Measurements from ENCODE around the gene CUL2. TPM values are rescaled to one million over a fixed set of nuclear protein-coding genes. Genes with fewer than 3 reads are reported as not detected.
"Not testable (repeated sequence)": the region's sequence is repeated elsewhere in the genome, so short reads cannot be mapped to it uniquely, and the experiment has no call there.

Gene CUL2
- total RNA-seq, 2 experiments from 2014 or later: 37.4 to 44.5 TPM

DNA sequence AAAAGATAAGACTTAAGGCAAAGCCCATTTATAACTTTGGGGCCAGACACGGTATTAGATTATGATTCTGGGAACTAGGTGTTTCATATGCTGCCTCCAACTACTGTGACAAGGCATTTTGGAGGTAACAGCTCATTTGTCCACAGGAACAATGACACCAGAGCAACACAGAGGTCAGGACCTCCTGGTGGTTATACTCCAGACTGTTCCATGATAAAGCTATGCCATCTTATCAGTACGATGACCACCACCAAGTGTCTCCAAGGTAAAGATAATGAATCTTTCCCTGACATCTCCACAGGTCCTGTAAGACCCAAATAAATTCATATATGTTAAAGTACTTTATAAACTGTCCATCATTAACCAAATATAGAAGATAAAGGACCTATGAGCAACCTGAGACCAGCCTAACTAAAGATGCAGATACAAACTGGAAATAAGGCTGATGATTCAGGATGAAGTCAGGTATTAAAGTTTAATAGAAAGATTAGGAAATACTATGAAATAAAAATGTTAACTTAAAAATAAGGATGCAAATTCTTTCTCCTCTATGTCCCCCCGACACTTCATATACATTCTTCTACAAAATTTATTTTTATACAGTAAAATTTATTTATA is 26.2 kb downstream of the CUL2 start:
- Mint-ChIP-seq H3K4me1 (peaks cover 1% of the 10 kb centered on the region), H3K9me3 (ENCODE audit: low read depth) (no peaks in the 10 kb centered on the region), H3K4me3 (no peak overlapping the region), H3K27ac (no peak overlapping the region), H3K36me3 (peaks cover 31% of the 10 kb centered on the region), H3K27me3 (no peaks in the 10 kb centered on the region)
- no peak for DNase-seq
- no peak for ATAC-seq
- CTCF ChIA-PET: interaction anchor here (1.0 kb wide), 1 partner anchor 70 kb away, joined by 3 read pairs; no protein-coding TSS in a partner anchor

GRCh38 chr10:35059481-35059880 is 30.7 kb downstream of the CUL2 start:
- Mint-ChIP-seq H3K9me3 (ENCODE audit: low read depth) (no peaks in the 10 kb centered on the region), H3K36me3 (peaks cover 38% of the 10 kb centered on the region), H3K4me1 (peaks cover 16% of the 10 kb centered on the region), H3K27ac (no peak overlapping the region), H3K27me3 (no peaks in the 10 kb centered on the region), H3K4me3 (no peak overlapping the region)
- DNase-seq: no peak
- no peak for ATAC-seq
- CTCF ChIA-PET: no interaction called here

GRCh38 chr10:35058686-35059085 is 31.5 kb downstream of the CUL2 start:
- ATAC-seq (no peak), DNase-seq (no peak)
- Mint-ChIP-seq H3K4me1 (peaks cover 16% of the 10 kb centered on the region), H3K27me3 (no peaks in the 10 kb centered on the region), H3K27ac (peak overlapping the region; percentile 62), H3K4me3 (no peak overlapping the region), H3K36me3 (peaks cover 39% of the 10 kb centered on the region), H3K9me3 (ENCODE audit: low read depth) (no peaks in the 10 kb centered on the region)
- CTCF ChIA-PET: no interaction called here

DNA sequence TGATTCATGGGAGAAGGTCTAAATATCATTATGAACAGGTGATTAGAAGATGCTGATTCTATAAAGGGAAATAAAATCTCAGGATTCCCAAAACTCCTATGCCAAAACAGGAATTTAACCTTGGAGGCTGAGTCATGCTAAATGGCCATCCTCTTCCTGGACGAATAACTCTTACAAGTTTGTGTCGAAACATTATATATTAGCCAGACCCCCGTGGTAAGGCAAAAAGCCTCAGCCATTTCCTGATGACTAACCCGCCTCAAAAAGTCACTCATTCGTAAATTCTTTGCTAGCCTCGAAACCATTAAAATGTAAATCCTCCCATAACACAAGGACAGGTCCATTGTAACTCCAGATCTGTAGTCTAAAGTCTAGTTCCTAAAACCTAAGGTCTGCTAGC is 32.0 kb downstream of the CUL2 start:
- H3K4me3 Mint-ChIP-seq: no peak overlapping the region
- H3K27me3 Mint-ChIP-seq: no peaks in the 10 kb centered on the region
- peak overlapping the region; percentile 35 for H3K27ac Mint-ChIP-seq
- no peaks in the 10 kb centered on the region for H3K9me3 Mint-ChIP-seq (ENCODE audit: low read depth)
- CTCF ChIA-PET: no interaction called here
- DNase-seq (no peak), ATAC-seq (no peak)
- peaks cover 41% of the 10 kb centered on the region for H3K36me3 Mint-ChIP-seq
- peaks cover 16% of the 10 kb centered on the region for H3K4me1 Mint-ChIP-seq

GRCh38 chr10:35056686-35057085 is 33.5 kb downstream of the CUL2 start:
- peaks cover 42% of the 10 kb centered on the region for H3K36me3 Mint-ChIP-seq
- no peaks in the 10 kb centered on the region for H3K27me3 Mint-ChIP-seq
- DNase-seq: no peak
- no peak for ATAC-seq
- no peak overlapping the region for H3K4me3 Mint-ChIP-seq
- H3K9me3 Mint-ChIP-seq (ENCODE audit: low read depth): no peaks in the 10 kb centered on the region
- peaks cover 16% of the 10 kb centered on the region for H3K4me1 Mint-ChIP-seq
- no peak overlapping the region for H3K27ac Mint-ChIP-seq
- CTCF ChIA-PET: no interaction called here

DNA sequence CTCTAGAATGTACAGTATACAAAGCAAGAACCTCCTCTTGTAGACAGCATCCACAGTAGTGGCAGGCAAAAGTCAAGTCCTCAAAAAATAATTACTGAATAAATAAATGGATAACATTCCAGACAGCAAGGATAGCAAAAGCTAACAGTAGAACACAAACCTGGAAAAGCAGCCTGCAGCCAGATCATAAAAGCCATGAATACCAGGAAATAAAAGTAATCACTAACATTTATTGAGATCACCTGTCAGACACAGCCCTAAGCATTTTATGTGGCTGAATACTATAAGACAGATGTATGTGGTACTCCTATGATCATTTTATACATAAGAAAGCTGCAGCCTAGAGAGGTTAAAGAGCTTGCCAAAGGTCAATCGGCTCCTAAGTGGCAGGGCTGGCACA is 34.0 kb downstream of the CUL2 start:
- CTCF ChIA-PET: interaction anchor here (1.6 kb wide), 1 partner anchor 10 kb away, joined by 3 read pairs; no protein-coding TSS in a partner anchor
- Mint-ChIP-seq H3K9me3 (ENCODE audit: low read depth) (no peaks in the 10 kb centered on the region), H3K36me3 (peaks cover 45% of the 10 kb centered on the region), H3K27me3 (no peaks in the 10 kb centered on the region), H3K4me3 (no peak overlapping the region), H3K27ac (no peak overlapping the region), H3K4me1 (peaks cover 16% of the 10 kb centered on the region)
- no peak for ATAC-seq
- DNase-seq: no peak

- Mint-ChIP-seq H3K27me3 (no peaks in the 10 kb centered on the region), H3K27ac (no peak overlapping the region), H3K4me1 (peaks cover 3% of the 10 kb centered on the region), H3K4me3 (no peak overlapping the region), H3K36me3 (peaks cover 45% of the 10 kb centered on the region), H3K9me3 (ENCODE audit: low read depth) (no peaks in the 10 kb centered on the region)
- ATAC-seq (no peak), DNase-seq (no peak)
- CTCF ChIA-PET: no interaction called here
These were observed 39.6 kb downstream of the CUL2 start for GRCh38 chr10:35050568-35050967.

DNA sequence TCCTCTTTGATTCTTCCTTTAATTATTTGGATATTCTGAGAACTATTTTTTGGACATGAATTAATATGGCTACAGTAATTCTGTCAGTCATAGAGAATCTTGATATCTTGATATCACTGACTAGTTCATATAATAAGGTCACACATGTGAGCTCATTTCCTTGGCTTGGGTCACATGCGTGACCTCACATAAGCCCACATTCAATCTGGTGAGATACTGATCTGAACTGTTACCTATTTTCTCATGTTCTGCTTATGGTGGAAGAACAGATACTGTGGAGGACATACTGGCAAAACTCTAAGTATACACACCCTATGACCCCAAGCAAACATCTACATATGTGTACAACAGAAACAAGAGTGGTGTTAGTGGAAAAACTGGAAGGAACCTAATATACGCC is 44.1 kb downstream of the CUL2 start:
- Mint-ChIP-seq H3K4me3 (no peak overlapping the region), H3K9me3 (ENCODE audit: low read depth) (no peaks in the 10 kb centered on the region), H3K27ac (no peak overlapping the region), H3K36me3 (peaks cover 44% of the 10 kb centered on the region), H3K27me3 (no peaks in the 10 kb centered on the region), H3K4me1 (peaks cover 3% of the 10 kb centered on the region)
- CTCF ChIA-PET: interaction anchor here (1.3 to 1.4 kb wide), 2 partner anchors 9 to 27 kb away, joined by 3 read pairs; no protein-coding TSS in a partner anchor
- peak; percentile 23 for ATAC-seq
- DNase-seq: no peak

DNA sequence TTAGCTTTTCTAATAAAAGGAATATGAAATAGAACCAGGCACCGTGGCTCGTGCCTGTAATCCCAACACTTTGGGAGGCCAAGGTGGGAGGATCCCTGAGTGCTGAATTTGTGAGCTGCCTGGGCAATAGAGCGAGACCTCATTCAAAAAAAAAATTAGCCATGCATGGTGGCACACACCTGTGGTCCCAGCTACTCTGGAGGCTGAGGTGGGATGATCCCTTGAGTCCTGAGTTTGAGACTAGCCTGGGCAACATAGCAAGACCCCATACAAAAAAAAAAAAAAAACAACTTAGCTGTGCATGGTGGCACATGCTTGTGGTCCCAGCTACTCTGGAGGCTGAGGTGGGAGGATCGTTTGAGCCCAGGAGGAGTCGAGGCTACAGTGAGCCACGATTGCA is 44.9 kb downstream of the CUL2 start:
- CTCF ChIA-PET: interaction anchor here (0.6 to 1.4 kb wide), 3 partner anchors 10 to 174 kb away, joined by 3 read pairs; no protein-coding TSS in a partner anchor
- peaks cover 39% of the 10 kb centered on the region for H3K36me3 Mint-ChIP-seq
- H3K27me3 Mint-ChIP-seq; H3K4me1 Mint-ChIP-seq; ATAC-seq; H3K4me3 Mint-ChIP-seq; H3K27ac Mint-ChIP-seq; H3K9me3 Mint-ChIP-seq (ENCODE audit: low read depth); DNase-seq: not testable (repeated sequence)

GRCh38 chr10:35043796-35044344 is 46.3 kb downstream of the CUL2 start:
- H3K27me3 Mint-ChIP-seq: no peaks in the 10 kb centered on the region
- H3K36me3 Mint-ChIP-seq: peaks cover 34% of the 10 kb centered on the region
- H3K4me3 Mint-ChIP-seq: no peak overlapping the region
- no peak for DNase-seq
- H3K4me1 Mint-ChIP-seq: peaks cover 3% of the 10 kb centered on the region
- no peak for ATAC-seq
- H3K27ac Mint-ChIP-seq: no peak overlapping the region
- CTCF ChIA-PET: no interaction called here
- no peaks in the 10 kb centered on the region for H3K9me3 Mint-ChIP-seq (ENCODE audit: low read depth)

- H3K36me3 Mint-ChIP-seq: peaks cover 25% of the 10 kb centered on the region
- peaks cover 3% of the 10 kb centered on the region for H3K4me1 Mint-ChIP-seq
- no peaks in the 10 kb centered on the region for H3K9me3 Mint-ChIP-seq (ENCODE audit: low read depth)
- no peak overlapping the region for H3K27ac Mint-ChIP-seq
- DNase-seq (no peak), ATAC-seq (no peak)
- CTCF ChIA-PET: no interaction called here
- no peaks in the 10 kb centered on the region for H3K27me3 Mint-ChIP-seq
- H3K4me3 Mint-ChIP-seq: no peak overlapping the region
These were observed 47.4 kb downstream of the CUL2 start for GRCh38 chr10:35042783-35043182.

DNA sequence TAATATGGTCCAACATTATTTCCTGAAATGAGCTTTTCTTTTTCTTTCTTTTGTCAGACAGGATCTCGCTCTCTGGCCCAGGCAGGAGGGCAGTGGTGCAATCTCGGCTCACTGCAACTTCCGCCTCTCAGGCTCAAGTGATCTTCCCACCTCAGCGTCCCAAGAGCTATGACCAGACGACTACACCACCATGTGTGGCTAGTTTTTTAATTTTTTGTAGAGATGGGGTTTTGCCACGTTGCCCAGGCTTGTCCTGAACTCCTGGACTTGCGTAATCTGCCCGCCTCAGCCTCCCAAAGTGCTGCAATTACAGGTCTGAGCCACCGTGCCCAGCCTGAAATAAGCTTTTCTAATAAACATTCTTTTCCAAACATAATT is 48.6 kb downstream of the CUL2 start:
- no peak overlapping the region for H3K27ac Mint-ChIP-seq
- no peak overlapping the region for H3K4me3 Mint-ChIP-seq
- CTCF ChIA-PET: no interaction called here
- peaks cover 31% of the 10 kb centered on the region for H3K36me3 Mint-ChIP-seq
- H3K9me3 Mint-ChIP-seq (ENCODE audit: low read depth): no peaks in the 10 kb centered on the region
- peaks cover 3% of the 10 kb centered on the region for H3K4me1 Mint-ChIP-seq
- ATAC-seq: no peak
- no peak for DNase-seq
- no peaks in the 10 kb centered on the region for H3K27me3 Mint-ChIP-seq

- ATAC-seq: no peak
- no peak overlapping the region for H3K27ac Mint-ChIP-seq
- CTCF ChIA-PET: no interaction called here
These were observed 49.2 kb downstream of the CUL2 start for GRCh38 chr10:35040760-35041501.

DNA sequence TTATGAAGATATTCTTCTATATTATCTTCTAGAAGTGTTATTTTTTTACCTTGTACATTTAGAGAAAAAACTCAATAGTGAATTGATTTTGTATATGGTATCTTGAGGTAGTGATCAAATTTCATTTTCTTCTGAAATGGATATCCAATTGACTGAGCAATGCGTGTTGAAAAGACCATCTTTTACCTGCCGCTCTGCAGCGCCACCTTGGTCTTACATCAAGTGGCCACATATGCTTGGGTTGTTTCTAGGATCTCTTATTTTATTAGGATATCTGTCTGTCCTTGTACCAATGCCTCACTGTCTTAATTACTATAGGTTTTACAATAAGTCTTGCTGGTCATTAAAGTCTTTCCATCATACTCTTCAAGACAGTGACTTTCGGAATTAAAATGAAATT is 53.0 kb downstream of the CUL2 start:
- Mint-ChIP-seq H3K4me3 (no peak overlapping the region), H3K27me3 (no peaks in the 10 kb centered on the region), H3K9me3 (ENCODE audit: low read depth) (no peaks in the 10 kb centered on the region), H3K27ac (no peak overlapping the region), H3K4me1 (peaks cover 10% of the 10 kb centered on the region), H3K36me3 (peaks cover 37% of the 10 kb centered on the region)
- CTCF ChIA-PET: no interaction called here
- DNase-seq (no peak), ATAC-seq (no peak)

More at GRCh38 chr10:35040760-35041501, 49.2 kb downstream of the CUL2 start:
- Mint-ChIP-seq H3K4me1 (peaks cover 4% of the 10 kb centered on the region), H3K4me3 (no peak overlapping the region), H3K27me3 (no peaks in the 10 kb centered on the region), H3K36me3 (peaks cover 33% of the 10 kb centered on the region), H3K9me3 (ENCODE audit: low read depth) (no peaks in the 10 kb centered on the region)
- no peak for DNase-seq

Data from activated CD8-positive, alpha-beta memory T cell treated with anti-CD3 and anti-CD28 coated beads, Interleukin-2, amount 10 ng/mL, durations not matched to agents 7 days and 5 days (primary cell).